NK-92 (cell line): ENCODE measurements around the gene ANKRD16.

Source experiments
- DNase-seq: peaks from one replicate; lab custom pipeline; 2025; ENCODE audit not compliant: unreplicated experiment; lab: John Stamatoyannopoulos, UW

Gene ANKRD16

GRCh38 chr10:5904227-5904626, 14.5 kb upstream of the ANKRD16 start:
- no peak for DNase-seq

DNA sequence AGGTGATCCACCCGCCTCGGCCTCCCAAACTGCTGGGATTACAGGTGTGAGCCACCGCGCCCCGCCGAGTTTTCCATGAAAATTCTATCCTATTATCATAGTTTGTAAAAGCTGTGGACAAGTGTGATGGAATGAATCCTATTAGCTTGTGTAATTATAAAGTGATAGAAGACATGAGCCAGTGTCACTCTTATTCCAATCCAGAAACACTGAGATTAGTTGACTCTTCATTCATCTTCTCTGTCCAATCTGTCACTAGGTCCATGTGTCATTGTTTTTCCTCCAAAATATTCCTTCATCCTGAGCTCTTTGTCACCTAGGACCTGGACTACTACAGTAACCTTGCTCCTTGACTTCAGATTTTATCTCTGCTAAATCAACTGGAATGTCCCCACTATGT, 13.9 kb upstream of the ANKRD16 start:
- no peak for DNase-seq

- DNase-seq, result no peak
These were observed 13.0 kb upstream of the ANKRD16 start for GRCh38 chr10:5902511-5903274.

DNA sequence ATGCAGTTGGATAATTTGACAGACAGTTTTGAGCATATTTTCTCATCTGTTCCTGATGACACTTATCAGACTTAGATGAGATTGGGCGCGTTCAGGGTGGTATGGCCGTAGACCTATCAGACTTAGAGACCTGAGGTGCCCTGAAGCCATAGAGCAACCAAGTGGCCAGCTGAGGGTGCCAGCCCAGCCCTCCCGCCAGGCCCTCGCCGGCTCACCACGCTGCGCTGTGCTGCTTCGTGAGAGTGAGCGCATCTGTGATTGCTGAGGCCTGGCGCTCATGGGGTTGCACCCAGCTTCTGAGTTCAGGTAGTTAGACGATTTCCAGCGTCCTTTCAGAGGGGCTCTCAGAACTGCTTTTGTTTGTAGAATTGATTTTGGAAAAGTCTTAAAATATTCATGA, 10.6 kb upstream of the ANKRD16 start:
- DNase-seq, result no peak

DNA sequence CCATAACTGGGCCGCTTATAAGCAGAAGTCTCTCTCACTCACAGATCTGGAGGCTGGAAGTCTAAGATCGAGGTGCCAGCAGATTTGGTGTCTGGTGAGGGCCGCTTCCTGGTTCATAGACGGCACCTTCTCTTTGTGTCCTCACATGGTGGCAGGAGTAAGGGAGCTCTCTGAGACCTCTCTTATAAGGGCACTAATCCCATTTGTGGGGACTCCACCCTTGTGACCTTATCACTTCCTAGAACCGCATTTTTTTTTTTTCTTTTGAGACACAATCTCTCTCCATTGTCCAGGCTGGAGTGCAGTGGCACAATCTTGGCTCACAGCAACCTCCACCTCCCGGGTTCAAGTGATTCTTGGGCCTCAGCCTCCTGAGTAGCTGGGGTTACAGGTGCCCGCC, 8.5 kb upstream of the ANKRD16 start:
- no peak for DNase-seq

GRCh38 chr10:5897504-5897903, 7.8 kb upstream of the ANKRD16 start:
- no peak for DNase-seq

DNA sequence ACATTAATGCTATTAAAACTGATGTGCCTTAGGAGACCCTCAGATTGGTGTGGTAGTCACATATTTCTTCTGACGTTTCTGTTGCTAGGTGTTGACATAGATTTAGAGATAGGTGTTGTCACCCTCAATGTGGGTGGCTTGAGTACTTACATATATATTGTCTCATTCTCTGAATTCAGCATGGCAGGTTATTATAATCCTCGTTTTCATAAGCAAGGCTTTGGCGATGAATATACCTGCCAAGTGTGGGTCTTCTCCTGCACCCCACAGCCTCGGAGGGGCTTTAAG, 7.3 kb upstream of the ANKRD16 start:
- DNase-seq, result no peak

- no peak for DNase-seq
These were observed 6.7 kb upstream of the ANKRD16 start for GRCh38 chr10:5896208-5897052.

DNA sequence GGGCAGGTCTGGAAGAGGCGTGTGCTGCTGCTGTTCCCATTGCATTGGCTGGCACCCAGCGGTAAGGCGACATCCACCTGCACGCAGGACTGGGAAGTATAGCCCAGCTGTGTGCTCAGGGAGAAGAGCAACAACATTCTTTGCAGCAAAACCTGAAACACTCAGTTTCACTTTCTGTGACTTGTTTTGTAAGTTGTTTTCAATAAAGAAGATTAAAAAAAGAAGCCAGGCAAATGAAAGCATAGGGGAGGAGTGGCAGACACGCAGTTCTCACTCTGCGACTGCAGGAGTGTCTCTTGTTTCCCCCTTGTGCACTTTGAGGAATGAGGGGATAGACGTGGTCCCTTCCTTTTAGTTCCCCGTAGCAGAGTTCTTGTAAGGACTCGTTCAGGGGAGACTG, 6.1 kb upstream of the ANKRD16 start:
- DNase-seq, result no peak

GRCh38 chr10:5895365-5895764, 5.7 kb upstream of the ANKRD16 start:
- no peak for DNase-seq

- DNase-seq, result no peak
These were observed 5.2 kb upstream of the ANKRD16 start for GRCh38 chr10:5894873-5895272.

DNA sequence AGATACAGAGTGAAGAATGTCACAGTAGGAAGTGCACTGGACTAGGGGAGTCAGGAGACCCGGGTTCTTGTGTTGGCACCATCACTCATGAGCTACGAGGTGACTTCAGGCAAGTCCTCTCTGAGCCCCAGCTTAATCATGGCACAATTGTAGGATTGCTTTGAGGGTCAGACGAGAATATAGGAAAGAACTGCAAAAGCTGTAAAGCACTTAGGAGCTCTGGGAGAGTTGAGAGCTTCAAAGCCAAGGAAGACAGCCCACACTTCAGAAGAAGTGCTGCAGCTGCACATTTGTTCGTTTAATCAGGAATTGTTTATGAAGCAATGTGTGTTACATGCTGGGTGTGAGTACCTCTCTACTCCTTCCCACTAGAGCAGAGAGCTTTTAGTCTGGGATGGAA, 4.7 kb upstream of the ANKRD16 start:
- no peak for DNase-seq

GRCh38 chr10:5893321-5893720, 3.6 kb upstream of the ANKRD16 start:
- DNase-seq, result no peak

GRCh38 chr10:5892007-5892406, 2.3 kb upstream of the ANKRD16 start:
- DNase-seq, result no peak

DNA sequence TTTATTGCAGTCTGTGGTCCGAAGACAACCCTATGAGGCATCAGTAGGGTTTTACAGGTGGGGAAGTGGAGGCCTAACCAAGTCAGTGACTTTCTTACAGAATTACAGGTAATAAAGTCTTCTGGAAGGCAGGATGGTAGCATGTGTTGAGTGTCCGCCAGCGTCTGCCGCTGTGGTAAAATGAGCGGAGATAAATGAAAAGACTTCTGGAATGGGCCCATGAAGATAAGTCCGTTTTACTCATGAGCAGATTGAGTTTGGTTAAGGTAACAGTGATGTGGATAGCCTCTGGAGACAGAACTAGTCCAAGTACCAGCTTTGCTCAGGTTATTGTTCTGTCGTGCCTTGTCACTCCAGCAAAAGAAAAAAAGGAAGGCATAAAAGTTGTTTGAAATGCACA, 1.3 kb upstream of the ANKRD16 start:
- no peak for DNase-seq

- no peak for DNase-seq
These were observed 791 bp upstream of the ANKRD16 start for GRCh38 chr10:5890452-5890915.

DNA sequence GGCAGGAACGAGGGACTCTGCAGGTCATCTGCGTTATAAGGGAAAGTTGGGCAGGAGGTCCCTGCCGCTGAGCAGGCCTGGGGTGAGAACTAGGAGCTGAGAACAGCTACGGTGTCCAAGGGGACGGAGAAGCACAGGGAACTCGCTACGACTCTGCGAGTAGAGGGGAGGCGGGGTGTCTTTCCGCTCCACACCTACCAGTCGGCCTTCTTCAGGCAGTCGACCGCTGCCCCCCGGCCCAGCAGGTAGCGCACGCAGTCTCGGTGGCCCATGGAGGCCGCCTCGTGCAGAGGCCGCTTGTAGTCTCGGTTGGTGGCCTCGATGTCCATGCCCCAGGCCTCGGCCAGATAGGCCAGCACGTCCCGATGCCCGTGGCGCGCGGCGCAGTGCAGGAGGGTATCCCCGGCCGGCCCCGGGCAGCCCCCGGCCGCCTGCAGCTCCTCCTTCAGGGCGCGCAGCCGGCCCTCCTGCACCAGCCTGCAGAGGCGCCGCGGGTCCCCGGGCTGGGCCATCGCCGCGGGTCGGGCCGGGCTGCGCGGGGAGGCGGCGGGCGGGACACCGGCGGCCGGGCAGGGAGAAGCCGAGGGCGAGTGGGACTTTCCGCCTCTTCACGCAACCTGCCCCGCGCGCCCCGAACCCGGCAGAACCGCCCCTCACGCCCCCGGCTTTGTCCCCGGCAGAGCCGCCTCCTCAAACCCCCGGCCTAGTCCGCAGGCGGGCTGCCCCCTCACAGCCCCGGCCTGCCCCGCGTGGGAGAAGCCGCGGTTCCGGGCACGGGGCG, 660 bp downstream of the ANKRD16 start:
- no peak for DNase-seq

DNA sequence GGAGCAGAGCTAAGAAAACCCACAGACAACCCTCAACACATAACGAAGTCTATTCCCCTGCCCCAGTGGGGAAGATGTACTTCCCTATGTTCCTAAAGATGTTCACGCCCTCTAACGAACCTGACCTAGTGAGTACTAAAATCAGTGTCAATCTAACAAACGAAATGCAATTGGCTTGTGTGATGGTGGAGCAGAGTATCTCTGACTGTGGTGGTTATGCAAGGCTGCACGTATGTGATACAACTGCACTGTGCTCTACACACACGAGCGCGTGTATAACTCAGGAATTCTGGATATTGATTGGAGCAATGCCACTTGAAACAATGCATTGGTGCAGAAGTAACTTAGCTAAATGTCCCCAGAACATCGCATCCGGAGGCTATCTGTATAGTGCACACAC, 1.3 kb downstream of the ANKRD16 start:
- DNase-seq, result no peak

GRCh38 chr10:5887641-5888040, 2.1 kb downstream of the ANKRD16 start:
- no peak for DNase-seq

GRCh38 chr10:5887029-5887428, 2.7 kb downstream of the ANKRD16 start:
- DNase-seq, result no peak

DNA sequence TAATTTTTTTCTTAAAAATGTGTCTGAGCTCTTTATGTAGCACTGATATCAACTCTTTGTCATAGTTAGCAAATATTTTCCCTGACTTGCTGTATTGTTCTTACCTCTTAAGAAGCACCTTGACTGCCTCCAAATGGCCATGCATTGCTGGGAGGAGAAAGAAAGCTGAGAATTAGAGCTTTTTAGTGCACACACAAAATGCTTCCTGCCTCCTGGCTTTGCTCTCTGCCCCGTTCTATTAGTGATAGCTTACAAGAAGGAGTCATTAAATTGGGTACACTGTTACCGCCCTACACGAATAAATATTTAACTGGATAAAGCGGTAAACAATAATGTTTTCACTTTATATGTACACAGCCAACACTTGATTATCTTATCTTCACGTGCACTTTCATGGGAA, 4.1 kb downstream of the ANKRD16 start:
- DNase-seq, result no peak

DNA sequence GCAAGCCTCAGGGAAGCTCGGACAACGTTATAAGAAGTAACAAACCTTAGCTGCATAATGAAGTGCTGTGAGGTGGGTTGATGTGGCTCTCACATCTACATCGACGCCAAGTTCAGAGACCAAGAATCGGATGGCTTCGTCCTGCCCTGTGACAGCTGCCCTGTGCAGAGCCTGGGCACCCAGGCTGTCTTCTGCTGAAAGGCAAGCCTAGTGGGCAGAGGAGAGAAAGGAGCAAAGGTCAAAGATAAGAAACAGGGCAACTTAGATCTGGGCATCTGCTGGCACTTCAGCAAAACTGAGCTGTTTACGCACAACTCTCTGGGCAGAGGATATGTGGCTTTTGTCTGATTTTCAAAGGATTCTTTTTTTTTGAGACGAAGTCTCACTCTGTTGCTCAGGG, 6.7 kb downstream of the ANKRD16 start:
- DNase-seq, result no peak
